ENCODE data around the gene SLC25A41. TPM values are rescaled to one million over a fixed set of nuclear protein-coding genes. Genes with fewer than 3 reads are reported as not detected.

SLC25A41 gene
- total and polyA plus RNA-seq, 9 of the 15 experiments (the other 6 are each of a cell fraction or from before 2014, with no cell fraction given), result 0.08 to 4.2 (median 1.6) TPM

GRCh38 chr19:6460099-6460884 is 26.7 kb upstream of the SLC25A41 start (continued):
- no peak for TF ChIP-seq ATF4 (CRISPR knock-in tag; IDR thresholded peaks at IDR 0.05)
- TF ChIP-seq TFAM (CRISPR knock-in tag; conservative IDR thresholded peaks at IDR 0.05), result no peak
- no peak for TF ChIP-seq SRSF7 (optimal IDR thresholded peaks at IDR 0.05; ENCODE audit: low read depth, low read length)
- TF ChIP-seq SAFB2 (IDR thresholded peaks at IDR 0.05; ENCODE audit: borderline replicate concordance, low read depth, low read length, severe bottlenecking), result no peak
- TF ChIP-seq MEF2D (tag; conservative IDR thresholded peaks at IDR 0.05; ENCODE audit: low read depth), result no peak
- no peak for TF ChIP-seq CREB1 (IDR thresholded peaks at IDR 0.05)
- TF ChIP-seq CREB1 (CRISPR knock-in tag; IDR thresholded peaks at IDR 0.05), result peak; percentile 66
- TF ChIP-seq HMGN3 (IDR thresholded peaks at IDR 0.05; ENCODE audit: borderline replicate concordance, extremely low read depth, insufficient read length, low read depth, low read length), result peak; percentile 36
- no peak for TF ChIP-seq ELF4 (CRISPR knock-in tag; IDR thresholded peaks at IDR 0.05)
- no peak; the same call in 1 of the 2 replicates for TF ChIP-seq CBX1 (IDR thresholded peaks at IDR 0.05; ENCODE audit: low read depth)
- peak; percentile 64 for TF ChIP-seq MGA (IDR thresholded peaks at IDR 0.05)
- no peak for TF ChIP-seq ZNF280A (IDR thresholded peaks at IDR 0.05; ENCODE audit: low read depth, partially characterized antibody)
- TF ChIP-seq ZSCAN32 (CRISPR knock-in tag; IDR thresholded peaks at IDR 0.05), result no peak
